Measurements from ENCODE around the gene CTRB1.

Gene CTRB1

GRCh38 chr16:75225678-75226515 lies 7.1 kb downstream of the CTRB1 start:
- DNase-seq (ENCODE audit: low spot score) = no peak

DNA sequence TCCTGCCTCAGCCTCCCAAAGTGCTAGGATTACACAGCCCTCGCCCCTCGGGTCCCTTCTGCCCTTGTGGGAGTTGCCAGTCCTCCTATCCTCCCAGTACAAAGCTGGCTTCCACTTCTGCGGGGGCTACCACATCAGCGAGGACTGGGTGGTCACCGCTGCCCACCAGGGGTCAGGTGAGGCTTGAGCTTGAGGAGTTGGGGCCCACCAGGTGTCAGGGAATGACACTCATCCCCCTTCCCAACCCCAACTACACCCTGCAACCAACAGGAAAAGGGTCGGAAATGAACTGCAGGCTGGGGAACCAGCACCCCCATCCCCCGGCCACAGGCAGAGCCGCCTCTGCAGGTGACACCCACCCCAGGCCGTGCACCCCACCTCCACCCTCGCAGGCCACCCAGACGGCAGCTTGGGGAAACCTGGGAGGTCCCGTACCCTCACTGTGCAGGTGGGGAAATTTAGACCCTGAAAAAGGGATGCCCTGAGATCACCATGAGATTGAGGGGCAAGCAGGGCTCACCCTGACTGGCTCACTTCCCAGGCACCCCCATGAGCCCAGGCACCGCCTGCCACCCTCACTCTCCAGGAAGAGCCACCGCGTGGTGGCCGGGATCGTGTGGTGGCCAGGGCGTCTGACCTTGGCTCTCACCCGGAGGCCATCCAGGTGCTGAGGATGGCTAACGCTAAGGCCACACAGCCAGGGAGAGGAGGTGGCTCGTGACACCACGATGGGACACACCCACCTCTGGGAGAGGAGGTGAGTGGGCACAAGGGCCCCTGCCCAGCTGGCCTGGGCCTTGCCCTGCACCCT lies 8.0 kb downstream of the CTRB1 start:
- no peak for DNase-seq (ENCODE audit: low spot score)

- DNase-seq (ENCODE audit: low spot score) = no peak
Measured at GRCh38 chr16:75227361-75228142, 8.8 kb downstream of the CTRB1 start.

DNA sequence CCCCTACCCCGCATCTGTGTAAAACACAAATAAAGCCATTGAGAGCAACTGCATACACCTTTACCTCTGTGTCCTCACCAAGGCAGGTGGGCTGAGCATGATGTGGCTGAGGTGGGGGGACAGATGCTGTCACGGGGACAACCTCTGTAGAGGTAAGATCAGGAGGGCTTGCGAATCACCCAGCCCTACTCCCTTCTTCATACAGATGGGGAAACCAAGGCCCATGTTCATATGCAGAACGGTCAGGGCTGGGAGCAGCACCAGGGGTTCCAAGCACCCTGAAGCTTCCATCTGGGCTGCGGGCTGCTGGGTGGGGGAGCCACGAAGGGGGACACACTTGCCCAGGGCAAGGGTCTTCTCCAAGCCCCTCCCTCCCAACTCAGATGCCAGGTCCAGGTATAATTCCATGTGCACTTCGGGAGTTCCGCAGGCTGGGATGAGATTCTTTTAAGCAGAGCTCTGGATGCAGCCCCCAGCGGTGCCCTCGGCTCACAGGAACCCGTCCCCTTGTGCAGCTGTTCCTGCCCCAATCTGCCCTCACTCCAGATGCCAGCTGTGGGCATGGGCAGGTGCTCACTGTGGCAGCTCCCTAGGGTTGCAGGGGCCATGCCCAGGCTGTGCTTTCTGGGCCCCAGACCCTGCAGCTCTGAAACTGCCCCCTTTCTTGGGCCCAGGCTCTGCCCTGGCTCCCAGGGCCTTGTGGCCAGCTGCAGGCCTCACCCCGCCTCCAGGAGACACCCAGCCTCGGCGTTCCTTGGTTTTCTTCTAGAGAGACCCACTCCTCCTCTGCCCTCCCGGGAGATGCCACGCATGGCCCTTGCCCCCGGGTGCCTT lies 9.6 kb downstream of the CTRB1 start:
- no peak for DNase-seq (ENCODE audit: low spot score)

DNA sequence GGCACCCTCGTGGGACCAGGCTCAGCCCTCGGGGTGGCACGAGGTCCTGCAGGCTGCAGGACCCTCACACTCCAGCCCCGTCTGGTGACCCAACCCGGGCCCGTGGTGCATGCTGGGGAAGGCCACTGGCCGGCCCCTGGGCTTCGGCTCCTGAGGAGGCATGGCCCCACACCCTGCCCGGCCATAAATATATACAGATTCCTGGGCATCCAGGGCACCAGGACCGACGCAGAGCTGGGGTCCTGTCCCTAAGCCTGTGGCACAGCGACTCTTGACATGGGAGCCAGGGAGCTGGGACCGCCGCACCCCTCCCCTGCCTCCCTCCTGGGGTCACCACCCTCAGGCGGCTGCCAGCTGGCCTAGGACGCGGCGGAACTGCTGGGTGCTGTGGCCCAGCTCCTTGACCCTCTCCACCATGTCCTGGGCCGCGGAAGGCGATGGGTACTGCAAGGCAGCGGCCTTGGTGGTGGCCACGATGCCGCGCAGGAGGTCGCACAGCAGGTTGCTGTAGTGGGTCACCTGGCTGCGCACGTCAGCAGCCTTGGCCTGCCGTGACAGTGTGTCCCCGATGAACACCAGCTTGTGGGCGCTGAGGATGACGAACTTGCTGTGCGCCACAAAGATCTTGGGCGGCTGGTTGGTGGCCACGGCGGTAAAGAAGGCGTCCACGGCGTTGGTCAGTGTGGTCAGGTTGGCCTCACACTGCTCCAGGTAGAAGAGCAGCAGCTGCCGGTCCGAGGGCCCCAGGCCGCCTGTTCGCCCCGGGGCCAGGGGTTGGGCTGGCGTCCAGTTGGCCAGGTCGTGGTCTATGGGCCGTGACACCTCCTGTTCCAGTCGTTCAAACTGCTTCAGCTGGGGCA lies 10.6 kb downstream of the CTRB1 start:
- no peak for DNase-seq (ENCODE audit: low spot score)

GRCh38 chr16:75230471-75231110 lies 11.8 kb downstream of the CTRB1 start:
- DNase-seq (ENCODE audit: low spot score) = no peak

GRCh38 chr16:75231570-75231969 lies 12.8 kb downstream of the CTRB1 start:
- no peak for DNase-seq (ENCODE audit: low spot score)

- no peak for DNase-seq (ENCODE audit: low spot score)
Measured at GRCh38 chr16:75233611-75233938, 14.8 kb downstream of the CTRB1 start.

GRCh38 chr16:75234856-75235696 lies 16.3 kb downstream of the CTRB1 start:
- no peak for DNase-seq (ENCODE audit: low spot score)

- no peak for DNase-seq (ENCODE audit: low spot score)
Measured at GRCh38 chr16:75235721-75236193, 17.0 kb downstream of the CTRB1 start.

- DNase-seq (ENCODE audit: low spot score) = no peak
Measured at GRCh38 chr16:75236232-75236631, 17.4 kb downstream of the CTRB1 start.

DNA sequence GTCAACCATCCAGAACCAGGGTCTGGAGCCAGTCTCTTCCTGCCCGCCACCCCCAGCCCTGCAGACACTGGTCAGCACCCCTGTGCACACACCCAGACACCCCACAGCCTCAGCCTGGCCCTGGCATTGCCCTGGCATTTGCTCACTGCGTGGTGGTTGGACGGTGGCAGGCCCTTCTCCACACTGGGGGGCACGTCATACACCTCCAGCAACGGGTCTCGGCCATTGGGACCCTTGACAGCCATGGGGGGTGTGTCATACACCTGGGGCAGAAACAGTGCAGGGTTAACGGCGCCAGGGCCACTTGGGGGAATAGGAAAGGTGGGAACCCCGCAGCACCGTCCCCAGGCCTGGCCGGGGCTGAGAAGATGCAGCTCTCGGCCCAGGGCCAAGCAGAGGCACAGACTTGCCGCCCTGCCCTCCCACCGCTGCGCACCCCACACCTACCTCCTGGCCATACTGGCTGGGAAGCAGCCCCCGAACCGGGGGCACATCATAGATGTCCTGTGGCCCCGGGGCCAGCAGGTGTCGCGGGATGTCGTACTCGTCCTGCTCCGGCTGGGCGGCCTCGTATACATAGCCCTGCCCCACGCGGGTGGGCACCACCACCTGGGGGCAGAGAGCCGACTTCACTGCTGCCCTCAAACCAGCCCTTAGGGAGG lies 18.1 kb downstream of the CTRB1 start:
- DNase-seq (ENCODE audit: low spot score) = no peak

GRCh38 chr16:75237398-75238131 lies 18.8 kb downstream of the CTRB1 start:
- DNase-seq (ENCODE audit: low spot score) = no peak

DNA sequence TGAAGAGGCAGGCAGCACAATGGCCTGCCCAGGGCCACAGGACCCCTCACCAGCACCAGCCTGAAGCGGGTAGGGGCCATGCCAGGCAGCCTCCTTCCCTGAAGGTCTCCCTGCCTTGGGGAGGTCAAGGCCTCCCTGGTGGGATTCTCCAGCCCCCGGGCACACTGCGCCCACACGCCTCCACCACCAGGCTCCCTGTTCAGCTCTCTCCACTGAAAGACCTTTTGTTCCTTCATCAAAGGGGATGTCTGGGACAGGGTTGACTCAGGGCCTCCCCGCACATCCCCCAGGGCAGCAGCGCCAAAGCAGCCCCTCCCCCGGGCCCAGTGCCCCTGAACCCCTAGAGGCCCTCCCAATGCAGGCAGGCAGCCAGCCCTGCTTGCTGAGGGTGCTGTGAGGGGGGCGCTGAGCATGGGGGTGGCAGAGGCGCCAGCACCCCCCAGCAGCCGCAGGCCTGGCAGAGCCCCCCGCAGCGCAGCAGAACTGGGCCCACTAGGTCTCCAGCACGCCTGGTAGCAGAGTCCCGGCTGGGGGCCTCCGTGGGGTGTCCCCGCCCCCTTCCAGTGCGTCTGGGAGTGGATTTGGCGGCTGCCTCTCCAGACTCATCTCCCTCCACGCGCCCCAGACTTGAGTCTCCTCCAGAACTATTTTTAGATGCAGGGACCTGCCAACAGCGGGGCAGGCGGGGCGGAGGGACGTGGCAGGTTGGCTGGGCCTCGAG lies 19.5 kb downstream of the CTRB1 start:
- DNase-seq (ENCODE audit: low spot score) = no peak

DNA sequence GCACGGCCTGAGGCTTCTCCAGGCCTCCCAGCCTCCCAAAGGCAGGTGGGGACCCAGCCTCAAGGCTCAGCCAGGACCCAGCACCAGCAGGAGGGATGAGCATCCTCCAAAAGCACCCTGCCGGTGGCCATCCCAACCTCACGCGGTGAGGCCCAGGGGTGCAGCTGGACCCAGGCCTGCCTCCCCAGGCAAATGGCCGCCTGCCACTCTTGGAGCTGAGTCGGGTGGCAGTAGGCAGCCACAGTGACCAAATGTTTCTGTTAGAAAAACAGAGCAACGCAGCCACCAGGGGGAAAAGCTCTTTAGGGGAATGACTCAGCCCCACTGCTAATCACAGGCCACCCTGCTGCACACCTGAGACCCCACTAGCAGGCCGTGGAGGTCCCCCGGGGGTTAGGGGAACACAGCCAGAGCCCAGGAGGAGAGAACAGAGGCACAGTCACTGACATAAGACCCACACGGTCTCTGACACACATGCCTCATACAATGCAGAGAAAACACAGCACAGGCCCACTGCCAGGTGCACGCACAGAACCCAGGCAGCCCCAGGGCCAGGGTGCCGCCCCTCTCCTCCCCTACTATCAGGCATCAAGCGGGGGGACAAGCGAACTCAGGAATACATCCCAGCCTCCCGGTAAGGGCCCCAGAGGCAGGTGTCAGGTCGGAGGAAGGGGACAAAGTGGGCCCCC lies 20.2 kb downstream of the CTRB1 start:
- DNase-seq (ENCODE audit: low spot score) = no peak

DNA sequence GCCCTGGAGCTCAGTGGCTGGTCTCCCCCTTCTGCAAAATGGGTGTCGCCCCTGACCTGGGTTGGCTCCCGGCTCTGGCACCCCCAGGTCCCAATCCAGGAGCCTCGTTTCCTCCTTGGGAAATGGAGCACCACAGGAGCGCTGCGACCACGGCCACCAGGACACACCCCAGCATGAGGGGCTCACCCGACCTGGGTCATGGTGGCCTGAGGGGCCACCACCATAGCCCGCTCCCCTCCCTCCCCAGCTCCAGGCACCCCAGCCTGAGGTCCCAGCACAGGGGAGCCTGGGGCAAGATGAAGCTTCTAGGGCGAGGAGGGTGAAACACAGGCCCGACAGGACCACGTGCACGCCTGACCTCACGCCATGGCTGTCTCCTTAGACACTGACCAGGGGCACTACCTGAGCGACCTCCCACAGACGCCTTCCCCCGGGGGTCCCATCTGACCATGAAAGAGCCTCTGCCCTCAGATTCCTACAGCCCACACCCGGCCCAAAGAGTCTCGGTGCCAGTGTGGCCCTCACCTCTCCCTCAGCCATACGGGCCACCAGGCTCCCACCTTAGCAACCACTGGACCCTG lies 20.8 kb downstream of the CTRB1 start:
- DNase-seq (ENCODE audit: low spot score) = no peak

Data from CD4-positive, alpha-beta T cell treated with Interleukin-15 for 4 hours (primary cell).